Activated T-cell treated with anti-CD3 and anti-CD28 coated beads, Interleukin-2, amount 50 U/mL, for 1 hour (primary cell): ENCODE results near the gene ATRNL1.
"Not testable (repeated sequence)": the region's sequence is repeated elsewhere in the genome, so short reads cannot be mapped to it uniquely, and the experiment has no call there.

ENCODE experiments used
- DNase-seq: peaks from one replicate; pipeline ENCODE4 v3.0.0-alpha.2; 2020

ATRNL1 gene

DNA sequence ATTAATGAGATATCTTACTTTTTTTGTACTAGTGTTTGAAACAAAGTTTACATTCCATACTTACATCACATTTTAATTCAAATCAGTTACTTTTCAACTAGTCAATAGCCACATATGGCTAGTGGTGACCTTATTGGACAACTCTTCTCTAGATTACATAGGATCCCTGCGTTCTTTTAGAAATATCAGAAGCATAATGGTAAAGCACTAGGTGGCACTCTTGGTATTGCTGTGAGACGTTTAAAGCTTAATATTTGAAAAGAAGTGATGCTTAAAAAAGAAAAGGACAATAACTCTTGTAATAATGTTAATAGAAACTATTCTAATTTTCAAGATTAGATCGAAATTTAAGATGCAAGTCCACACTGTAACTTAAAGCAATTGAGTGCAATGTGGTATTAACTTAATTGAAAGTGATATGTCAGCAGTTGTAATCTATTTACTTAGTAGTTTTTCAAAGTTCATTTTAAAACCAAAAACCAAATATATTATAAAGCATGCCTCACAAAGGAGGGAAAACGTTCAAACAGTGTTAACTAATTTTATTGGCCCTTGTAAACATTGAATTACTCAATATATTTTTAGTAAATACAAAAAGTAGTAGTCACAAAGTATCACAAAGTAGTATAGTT, 339.1 kb downstream of the ATRNL1 start:
- no peak for DNase-seq

DNA sequence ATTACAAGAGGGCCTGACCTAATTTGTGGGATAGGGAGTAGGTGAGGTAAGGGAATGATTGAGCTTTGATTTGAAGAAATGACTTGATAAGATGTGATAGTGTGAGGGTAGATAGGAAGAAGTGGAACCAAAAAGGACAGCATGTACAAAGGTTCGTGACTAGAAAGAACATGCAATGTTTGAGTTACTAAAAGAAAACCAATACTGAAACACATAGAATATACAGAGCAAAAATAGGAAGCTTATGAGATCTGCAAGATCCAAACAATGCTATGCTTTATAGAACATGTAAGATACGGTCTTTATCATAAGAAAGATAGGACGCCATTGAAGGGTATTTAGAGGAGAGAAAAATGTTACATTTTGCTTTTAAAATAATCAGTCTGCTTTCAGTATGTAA, 343.8 kb downstream of the ATRNL1 start:
- DNase-seq = no peak

DNA sequence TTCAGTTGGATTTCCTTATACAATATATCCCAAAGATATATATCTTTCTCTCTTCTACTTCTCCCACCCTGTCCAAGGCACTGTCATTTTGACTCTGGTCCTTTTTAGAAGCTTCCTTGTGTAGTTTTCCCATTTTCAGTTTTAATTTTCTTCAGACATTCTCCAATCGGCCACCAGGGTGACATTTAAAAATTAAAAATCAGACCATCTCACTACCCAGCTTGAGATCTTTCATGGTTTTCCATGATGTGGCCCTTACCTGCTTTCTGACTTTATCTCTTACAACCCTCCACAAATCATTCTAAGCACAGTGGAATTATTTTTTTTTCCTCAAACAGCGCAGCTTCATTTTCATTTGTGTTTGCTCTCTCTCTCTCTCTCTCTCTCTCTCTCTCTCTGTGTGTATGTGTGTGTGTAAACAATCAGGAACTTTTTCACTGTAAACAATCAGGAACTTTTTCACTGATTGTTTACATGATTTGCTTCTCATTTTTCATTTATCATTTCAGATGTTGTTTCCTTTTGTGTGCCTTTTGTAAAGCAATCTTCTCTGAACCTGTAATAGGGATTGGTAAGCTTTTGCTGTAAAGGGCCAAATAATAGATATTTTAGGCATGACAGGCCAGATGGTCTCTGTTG, 348.9 kb downstream of the ATRNL1 start:
- DNase-seq = no peak

GRCh38 chr10:115456812-115457211, 363.6 kb downstream of the ATRNL1 start:
- no peak for DNase-seq

DNA sequence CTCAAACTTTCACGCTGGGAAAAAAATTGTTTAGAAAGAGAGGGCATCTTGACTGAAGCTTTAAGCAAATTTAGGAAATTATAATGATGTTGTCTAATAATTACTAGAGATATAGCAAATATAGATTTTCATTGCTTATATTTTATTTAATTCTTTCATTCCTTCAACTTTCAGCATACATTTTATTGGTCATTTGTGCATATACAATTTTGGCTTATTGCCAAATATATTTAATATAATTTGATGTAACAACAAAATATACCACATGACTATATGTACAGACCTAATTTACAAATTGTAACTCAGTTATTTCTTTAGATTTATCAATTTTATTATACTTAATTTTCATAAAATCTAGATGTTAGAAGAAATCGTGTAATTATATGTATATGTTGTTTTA, 390.1 kb downstream of the ATRNL1 start:
- no peak for DNase-seq

DNA sequence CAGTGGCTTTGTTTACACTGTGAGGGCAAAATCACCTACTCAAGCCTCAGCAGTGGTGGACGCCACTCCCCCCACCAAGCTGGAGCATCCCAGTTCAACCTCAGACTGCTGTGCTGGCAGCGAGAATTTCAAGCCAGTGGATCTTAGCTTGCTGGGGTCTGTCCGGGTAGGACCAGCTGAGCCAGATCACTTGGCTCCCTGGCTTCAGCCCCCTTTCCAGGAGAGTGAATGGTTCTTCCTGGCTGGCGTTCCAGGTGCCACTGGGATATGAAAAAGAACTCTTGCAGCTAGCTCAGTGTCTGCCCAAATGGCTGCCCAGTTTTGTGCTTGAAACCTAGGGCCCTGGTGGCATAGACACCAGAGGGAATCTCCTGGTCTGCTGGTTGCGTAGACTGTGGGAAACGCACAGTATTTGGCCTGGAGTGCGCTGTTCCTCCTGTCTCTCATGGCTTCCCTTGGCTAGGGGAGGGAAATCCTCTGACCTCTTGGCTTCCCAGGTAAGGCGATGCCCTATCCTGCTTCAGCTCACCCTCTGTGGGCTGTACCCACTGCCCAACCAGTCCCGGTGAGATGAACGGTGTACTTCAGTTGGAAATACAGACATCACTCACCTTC, 398.5 kb downstream of the ATRNL1 start:
- DNase-seq = no peak

- DNase-seq = no peak
Observed at GRCh38 chr10:115503546-115503945, 410.4 kb downstream of the ATRNL1 start.

DNA sequence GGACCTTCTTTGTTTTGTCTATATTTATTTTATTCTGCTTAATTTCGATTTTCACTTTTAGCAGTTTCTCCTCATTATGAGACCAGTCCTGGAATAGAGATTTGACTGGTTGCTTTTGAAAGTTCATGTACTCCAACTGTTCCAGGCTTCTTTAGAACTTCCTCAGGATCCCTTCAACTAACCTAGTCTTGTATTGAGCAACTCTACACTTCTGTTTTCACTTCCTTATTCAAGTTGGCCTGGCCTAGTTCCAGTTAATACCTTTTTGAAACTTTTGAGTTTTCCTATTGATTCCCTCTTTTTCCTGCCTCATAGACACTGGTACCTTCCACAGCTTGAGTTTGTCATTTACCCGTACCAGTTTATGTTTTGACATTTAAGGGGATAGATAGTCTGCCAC, 421.7 kb downstream of the ATRNL1 start:
- DNase-seq = no peak

GRCh38 chr10:115525141-115525540, 432.0 kb downstream of the ATRNL1 start:
- no peak for DNase-seq

- not testable (repeated sequence) for DNase-seq
Observed at GRCh38 chr10:115527682-115528081, 434.5 kb downstream of the ATRNL1 start.

DNA sequence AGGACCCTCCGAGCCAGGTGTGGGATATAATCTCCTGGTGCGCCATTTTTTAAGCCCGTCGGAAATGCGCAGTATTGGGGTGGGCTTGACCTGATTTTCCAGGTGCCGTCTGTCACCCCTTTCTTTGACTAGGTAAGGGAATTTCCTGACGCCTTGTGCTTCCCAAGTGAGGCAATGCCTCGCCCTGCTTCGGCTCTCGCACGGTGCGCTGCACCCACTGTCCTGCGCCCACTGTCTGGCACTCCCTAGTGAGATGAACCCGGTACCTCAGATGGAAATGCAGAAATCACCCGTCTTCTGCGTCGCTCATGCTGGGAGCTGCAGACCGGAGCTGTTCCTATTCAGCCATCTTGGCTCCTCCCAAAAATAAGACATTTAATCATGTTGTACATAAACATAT, 443.2 kb downstream of the ATRNL1 start:
- DNase-seq = not testable (repeated sequence)

GRCh38 chr10:115539142-115539762, 446.1 kb downstream of the ATRNL1 start:
- no peak for DNase-seq

- DNase-seq = no peak
Observed at GRCh38 chr10:115555887-115556402, 462.8 kb downstream of the ATRNL1 start.

DNA sequence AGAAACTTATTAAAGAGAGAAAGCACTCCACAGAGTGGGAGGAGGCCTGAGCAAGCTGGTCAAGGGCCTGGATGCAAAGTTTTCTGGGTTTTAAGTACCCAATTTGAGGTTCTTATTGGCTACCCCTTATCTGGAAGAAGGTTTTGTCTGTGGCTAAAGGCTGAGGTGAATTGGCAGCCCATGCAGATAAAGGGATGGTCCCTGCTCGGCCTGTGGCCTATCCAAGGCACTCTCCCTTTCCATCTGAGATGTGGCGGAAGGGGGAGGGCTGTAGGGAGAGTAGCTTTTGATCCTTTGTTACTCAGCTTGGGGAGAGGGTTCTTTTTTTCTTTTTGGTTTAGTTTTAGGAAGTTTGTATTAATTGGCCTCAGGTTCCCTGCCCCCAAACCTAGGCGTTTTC, 465.1 kb downstream of the ATRNL1 start:
- DNase-seq = no peak

DNA sequence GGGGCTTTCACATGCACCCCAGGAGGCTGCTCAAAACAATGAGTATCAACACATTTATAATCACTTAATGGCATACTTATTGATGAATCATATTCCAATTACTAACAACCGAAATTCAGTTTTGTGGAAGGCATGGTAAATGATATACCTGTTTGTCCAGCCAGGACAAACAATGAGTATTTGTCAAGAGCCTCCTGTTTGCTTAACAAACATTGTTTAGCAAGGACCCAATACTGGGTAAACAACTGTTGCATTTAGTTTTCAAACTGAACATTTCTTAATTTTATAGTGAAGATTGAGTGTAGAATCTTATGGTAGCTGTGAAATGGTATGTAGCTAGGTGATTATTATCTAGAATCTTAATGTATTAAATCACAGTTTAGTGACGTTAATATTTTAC, 473.7 kb downstream of the ATRNL1 start:
- no peak for DNase-seq

DNA sequence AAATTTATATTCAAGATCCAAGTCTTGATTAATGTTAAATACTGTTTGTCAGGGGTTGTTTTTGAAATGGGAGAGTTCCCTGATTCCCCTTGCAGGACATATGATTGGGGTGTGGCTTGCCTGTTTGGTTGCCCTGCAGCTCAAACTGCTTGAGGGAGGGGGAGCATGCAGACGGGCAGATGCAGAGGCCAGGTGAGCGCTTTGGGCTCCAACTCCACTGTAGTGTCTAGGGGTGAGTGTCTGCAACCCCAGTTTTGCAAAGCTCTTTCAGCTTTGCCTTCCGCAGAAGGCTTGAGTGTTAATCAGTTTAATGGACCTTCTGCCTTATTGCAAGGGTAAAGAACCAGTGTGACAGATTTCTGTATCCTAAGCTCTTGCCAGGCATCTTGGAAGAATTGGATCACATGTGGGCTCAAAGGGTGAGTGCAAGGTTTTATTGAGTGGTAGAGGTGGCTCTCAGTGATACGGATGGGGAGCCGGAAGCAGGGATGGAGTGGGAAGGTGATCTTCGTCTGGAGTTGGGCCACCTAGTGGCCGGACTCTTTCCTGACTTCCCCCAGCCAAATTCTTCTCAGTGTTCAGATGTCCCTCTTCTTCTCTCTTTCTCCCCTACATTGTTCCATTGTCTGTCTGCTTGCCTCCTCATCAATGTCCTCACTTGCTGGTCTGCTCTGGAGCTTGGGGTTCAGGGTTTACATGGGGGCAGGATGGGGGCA, 479.7 kb downstream of the ATRNL1 start:
- no peak for DNase-seq

DNA sequence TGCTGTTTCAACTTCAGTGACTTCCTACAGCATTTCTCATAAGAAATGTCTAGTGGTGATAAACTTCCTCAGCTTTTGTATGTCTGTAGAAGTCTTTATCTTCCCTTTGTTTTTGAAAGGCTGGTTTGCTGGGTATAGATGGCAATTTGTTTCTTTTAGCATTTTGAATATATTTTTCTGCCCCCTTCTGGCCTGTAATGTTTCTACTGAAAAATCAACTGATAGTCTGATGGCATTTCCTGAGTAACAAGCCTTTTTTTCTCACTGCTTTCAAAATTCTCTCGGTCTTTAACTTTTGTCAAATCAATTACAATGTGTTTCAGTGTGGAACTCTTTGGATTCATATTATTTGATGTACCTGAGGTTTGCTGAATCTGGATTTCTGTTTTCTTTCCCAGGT, 487.1 kb downstream of the ATRNL1 start:
- DNase-seq = no peak

DNA sequence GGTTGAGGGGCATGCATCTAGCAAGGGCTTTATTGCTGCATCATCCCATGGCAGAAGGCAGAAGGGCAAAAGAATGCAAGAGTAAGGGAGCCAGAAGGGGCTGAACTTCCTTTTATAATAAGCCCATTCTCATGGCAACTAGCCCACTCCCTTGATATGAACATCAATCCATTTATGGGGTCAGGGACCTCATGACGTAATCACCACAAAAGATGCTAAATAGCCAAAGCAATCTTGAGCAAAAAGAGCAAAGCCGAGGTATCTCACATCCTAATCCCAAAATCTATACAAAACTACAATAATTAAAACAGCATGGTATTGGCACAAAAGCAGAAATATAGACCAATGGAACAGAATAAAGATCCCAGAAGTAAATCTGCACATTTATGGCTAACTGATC, 499.9 kb downstream of the ATRNL1 start:
- no peak for DNase-seq

DNA sequence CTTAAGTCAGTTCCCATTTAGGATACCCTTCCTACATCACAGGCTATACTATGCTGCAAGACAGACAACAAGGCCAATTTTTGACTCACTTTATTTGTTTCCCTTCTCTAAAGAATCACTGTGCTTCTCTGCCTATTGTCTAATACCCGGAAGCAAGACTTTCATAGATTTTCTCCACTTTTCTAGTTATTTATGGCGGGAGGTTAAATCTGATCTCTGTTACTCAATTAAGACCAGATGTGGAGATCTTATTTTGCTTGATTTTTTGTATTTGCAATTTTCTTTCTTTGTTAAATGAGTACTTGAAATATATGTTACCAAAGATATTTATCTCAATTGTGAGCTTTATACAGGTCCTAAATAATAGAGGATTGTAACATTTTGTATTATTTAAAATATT, 511.5 kb downstream of the ATRNL1 start:
- DNase-seq = no peak

GRCh38 chr10:115606086-115606485, 512.9 kb downstream of the ATRNL1 start:
- no peak for DNase-seq

DNA sequence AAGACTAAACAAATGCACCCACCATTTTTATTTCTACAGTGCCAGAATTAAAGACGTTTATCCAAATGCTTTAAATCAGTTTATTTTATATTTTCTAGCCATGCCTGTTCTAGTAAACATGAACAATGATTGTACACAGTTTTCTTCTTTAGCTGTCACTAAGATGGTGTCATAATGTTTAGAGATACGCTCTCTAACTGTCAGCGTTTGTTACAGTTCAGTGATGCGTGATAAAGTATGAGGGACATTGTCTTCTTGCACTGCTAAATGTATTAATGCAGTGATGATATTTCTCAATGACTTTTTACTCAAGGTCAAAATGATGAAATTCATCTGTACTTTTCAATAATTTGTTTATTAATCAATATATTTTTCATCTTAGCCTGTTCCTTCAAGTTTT, 513.6 kb downstream of the ATRNL1 start:
- no peak for DNase-seq

GRCh38 chr10:115624448-115624847, 531.3 kb downstream of the ATRNL1 start:
- no peak for DNase-seq

DNA sequence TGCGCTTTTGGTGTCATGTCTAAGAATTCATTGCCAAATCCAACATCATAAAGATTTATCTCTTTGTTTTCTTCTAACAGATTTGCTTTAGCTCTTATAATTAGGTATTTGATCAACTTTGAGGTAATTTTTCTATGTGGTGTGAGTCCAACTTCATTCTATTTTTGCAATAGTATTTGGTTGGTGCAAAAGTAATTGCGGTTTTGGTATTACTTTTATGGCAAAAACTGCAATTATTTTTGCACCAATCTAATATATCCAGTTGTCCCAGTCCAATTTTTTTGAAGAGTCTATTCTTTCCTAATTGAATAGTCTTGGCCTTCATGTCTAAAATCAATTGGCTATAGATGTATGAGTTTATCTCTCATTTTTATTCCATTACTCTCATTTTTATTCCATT, 535.5 kb downstream of the ATRNL1 start:
- no peak for DNase-seq
